HG03439 (cell line): ENCODE data around the gene CACNA1E.
"Not testable (repeated sequence)": the region's sequence is repeated elsewhere in the genome, so short reads cannot be mapped to it uniquely, and the experiment has no call there.

ENCODE experiments used
- ATAC-seq: cut with Tn5 transposase; IDR thresholded peaks from one replicate; pipeline ENCODE4 v1.9.1; 2021; ENCODE audit warnings: mild to moderate bottlenecking, moderate library complexity; ENCODE audit not compliant: unreplicated experiment

CACNA1E gene

DNA sequence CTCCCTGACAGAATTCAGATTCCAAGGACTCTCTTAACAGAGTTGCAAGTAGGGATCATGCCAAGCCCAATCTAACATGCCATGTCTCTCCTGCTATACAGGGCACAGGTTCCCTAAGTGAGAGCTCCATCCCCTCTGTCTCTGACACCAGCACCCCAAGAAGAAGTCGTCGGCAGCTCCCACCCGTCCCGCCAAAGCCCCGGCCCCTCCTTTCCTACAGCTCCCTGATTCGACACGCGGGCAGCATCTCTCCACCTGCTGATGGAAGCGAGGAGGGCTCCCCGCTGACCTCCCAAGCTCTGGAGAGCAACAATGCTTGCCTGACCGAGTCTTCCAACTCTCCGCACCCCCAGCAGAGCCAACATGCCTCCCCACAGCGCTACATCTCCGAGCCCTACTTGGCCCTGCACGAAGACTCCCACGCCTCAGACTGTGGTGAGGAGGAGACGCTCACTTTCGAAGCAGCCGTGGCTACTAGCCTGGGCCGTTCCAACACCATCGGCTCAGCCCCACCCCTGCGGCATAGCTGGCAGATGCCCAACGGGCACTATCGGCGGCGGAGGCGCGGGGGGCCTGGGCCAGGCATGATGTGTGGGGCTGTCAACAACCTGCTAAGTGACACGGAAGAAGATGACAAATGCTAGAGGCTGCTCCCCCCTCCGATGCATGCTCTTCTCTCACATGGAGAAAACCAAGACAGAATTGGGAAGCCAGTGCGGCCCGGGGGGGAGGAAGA is 315.0 kb downstream of the CACNA1E start:
- no peak for ATAC-seq

DNA sequence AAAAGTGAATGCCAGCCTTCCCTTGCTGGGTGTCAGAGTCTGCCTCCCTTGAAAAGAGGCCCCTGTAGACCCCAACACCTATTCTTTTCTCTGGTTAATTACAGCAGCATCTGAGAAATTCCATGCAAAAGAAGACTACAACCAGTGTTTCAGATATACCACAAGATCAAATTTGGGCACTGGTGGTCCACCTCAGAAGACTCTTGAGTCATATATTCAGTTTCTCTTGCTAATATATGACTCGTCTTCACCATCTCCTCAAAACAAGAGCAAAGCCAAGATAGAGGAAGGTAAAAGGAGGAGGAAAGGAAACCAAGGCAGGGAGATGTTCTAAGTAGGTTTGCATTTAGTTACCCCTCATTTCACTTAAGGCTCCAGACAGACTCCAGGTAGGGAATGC is 318.3 kb downstream of the CACNA1E start:
- ATAC-seq, result no peak

DNA sequence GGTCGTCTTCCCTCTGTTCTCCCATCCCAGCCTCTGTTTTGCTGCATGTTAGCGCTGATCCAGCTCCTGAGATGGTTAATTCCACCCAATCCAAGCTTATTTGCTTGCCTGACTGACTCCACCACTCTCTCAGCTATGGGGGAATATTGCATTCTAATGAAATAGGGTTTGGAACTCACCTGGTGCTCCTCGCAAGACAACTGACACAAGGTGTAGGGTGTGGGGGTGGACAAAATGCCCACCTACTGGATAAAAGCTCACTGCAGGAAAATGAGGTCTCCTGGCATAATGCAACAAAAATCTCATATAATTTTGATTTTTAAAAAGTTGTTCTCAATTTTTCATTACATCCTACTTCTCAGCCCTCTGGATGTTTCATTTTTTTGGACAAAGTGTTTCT is 319.1 kb downstream of the CACNA1E start:
- no peak for ATAC-seq

DNA sequence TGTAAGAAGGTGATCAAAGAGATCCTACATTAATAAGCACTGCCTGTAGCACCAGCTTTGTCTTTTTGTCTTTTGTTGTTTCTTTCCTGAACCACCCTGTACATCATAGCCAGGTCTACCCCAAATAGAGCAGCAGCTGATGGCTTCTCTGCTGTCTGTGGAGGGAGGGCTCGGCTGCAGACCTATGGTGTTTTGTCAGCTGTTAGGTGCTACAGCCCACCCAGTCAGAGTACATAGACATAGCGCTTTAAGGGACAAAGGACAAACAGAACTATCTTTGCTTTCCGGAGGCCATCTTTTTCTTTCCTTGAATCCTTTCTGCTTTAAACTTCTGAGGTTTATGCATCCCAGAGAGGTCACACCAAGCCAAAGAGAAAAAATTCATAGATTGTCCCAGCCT is 320.1 kb downstream of the CACNA1E start:
- ATAC-seq, result no peak

DNA sequence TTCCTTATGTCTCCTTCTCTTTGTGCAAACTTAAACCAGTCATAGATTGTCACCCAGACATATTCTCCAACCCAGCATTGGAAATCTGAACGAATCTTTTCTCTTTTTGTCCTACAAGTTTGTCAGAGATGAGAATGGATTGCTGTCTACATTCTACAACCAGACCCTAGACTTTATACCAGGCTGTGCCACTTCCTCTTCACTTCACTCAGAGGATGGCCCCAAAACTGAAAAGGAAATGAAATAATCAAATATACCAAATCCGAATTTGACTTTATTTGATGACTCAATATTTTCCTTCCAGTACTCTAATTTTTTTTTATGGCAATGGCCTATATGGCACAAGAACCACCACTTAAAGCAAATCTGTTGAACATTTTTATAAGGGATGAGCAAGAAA is 321.7 kb downstream of the CACNA1E start:
- ATAC-seq, result no peak

DNA sequence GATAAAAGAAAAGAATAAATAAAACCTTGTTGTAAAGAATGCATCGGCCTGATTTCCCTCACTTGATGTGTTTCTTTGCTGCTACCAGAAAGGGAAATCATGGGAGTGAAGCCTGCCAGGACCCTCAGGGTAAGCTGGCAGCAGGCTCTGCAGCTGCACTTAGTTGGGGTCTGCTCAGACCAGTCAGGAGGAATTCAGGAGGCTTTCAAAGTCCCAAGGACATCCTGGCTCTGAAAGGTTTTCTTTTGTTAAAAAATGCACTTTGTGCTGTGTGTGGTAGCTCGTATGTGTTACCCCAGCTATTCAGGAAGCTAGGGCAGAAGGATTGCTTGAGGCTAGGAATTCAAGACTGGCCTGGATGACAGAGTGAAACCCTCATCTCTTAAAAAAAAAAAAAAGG is 323.4 kb downstream of the CACNA1E start:
- ATAC-seq, result no peak

DNA sequence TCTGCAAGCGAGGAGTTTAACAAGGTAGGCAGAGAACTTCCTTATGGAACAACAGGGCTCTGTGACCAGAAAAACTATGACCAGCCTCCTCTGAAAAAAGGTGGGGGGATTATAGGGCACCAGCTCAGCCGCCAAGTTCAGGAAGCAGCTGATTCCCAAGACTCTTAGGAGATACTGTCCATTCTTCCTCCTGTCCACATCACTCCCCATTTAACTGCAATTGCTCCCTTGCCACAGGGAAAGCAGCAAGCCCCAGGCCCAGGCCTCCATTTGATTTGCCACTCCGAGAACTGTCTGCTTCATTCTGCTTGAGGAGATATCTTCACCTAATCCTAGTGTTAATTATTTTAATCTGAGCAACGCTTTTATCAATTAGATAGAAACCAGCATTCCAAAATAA is 323.9 kb downstream of the CACNA1E start:
- ATAC-seq, result no peak

DNA sequence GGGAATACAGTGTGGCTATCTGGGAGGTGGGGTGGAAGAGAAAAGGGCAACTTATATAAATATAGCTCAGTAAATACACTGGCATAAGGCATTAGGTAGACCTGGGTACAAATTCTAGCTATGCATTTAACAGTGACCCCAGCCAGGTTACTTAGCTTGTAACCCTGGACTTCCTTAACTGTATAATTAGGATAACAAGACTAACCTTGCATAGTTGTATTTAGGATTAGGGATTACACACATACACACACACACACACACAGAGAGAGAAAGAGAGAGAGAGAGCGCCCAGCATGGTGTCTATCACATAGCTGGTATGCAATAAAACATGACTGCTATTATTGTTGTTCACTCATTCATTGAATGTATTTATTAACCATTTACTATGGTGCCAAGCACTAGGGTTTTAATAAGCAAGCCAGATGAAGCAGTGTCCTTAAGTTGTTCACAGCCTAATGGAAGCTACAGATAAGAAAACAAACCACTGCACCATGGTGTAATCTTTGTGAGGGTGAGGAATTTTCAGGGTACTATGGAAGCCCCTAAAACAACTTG is 326.8 kb downstream of the CACNA1E start:
- no peak for ATAC-seq

DNA sequence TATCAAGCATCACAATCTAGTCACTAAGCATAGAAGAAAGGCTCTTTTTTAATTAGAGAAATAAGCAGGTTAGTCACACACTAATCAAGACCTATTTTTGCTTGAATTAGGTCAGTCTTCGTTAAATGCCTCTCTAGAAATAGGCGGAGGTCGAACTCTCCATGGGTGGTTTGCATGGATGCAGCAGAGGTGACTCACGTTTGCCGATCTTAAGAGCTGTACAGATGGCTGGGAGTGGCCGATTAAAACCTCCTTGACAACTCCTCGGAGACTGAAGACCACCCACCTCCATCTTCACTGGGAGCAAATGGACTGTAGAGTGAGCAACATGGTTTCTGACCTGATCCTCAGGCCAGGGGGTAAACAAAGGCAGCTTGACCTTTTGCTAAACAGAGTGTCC is 328.9 kb downstream of the CACNA1E start:
- ATAC-seq, result no peak

DNA sequence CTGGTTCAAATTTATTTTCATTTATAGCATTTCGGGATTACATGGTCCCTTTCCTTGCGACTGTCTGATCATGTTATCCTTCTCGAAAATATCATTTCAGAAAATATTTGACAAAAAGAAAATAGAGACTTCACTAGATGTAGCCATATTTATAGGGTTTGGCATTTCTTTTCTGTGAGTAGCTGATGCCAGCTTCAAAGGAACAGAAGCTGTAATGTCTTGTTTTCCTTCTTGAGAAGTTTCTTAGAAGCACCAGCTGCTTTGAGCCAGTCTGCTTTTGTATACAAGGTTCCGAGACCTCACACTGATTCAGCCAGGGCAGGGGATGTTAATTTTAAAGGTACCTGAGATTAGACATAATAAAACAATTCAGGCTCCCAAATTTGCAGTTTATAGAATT is 329.9 kb downstream of the CACNA1E start:
- ATAC-seq, result no peak

DNA sequence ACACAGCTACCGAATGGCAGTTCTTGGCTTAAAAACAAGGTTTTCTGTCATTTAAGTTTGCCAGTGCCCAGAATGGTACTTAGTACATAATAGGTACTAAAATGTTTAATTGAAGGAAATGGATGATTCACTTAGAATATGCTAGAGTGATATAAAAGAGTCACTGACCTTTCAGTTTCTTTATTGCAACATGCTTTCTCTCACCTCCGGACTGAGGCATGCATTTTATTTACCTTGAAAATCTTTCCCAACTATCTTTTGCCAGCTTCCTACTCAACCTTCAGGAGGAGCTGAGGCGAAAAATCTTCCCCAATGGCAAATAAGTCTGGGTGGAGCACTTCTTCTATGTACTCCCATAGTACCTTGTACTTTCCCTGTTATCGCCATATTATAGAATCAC is 333.3 kb downstream of the CACNA1E start:
- no peak for ATAC-seq

DNA sequence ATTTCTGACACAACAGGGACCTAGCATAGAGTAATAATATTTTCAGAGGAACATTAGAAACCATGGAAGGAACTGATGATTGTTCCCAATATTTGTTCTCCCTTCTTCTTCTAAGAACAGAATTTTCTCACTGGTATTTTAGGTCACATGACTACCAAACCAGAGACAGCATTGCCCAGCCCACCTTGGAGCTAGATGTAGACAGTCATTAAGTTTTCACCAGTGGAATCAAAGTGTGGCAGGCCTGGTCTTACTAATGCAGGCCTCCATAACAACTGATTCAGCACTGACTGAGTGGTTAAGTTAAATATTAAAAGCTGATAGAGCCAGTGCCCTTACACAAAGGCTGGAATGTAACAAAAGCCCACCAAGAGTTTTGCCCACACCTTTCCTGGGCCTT is 333.8 kb downstream of the CACNA1E start:
- ATAC-seq, result no peak

DNA sequence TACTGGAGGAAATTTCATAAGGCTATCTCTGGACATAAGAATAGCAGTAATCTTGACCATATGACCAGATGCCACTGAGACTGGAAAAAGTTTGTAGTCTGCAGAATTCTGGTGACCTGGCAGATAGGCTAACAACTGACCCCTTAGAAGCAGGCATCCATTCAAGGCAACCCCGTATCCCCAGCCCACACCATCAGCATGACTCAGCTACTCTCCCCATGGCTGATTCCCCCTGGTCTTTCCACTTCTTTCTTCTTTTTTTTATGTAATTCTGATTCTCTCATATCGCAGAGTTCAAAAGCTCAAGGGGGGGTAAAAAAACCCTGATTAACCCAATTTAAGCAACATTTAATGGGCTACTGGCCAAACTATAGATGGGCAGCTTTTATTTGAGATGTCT is 335.1 kb downstream of the CACNA1E start:
- ATAC-seq, result no peak

DNA sequence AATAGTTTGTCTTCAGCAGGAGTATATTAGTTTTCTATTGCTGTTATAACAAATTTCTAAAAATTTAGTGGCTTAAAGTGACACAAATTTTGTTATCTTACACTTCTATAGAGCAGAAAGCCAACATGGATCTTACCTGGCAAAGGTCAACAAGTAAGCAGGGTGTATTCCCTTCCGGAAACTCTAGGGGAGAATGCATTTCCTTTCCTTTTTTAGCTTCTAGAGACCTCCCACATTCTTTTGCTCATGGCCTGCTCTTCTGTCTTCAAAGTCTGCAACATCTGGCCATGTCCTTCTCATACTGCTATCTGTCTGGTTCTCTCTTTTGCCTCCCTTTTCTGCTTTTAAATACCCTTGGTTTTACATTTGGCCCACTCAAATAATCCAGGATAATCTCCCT is 335.6 kb downstream of the CACNA1E start:
- ATAC-seq, result no peak

DNA sequence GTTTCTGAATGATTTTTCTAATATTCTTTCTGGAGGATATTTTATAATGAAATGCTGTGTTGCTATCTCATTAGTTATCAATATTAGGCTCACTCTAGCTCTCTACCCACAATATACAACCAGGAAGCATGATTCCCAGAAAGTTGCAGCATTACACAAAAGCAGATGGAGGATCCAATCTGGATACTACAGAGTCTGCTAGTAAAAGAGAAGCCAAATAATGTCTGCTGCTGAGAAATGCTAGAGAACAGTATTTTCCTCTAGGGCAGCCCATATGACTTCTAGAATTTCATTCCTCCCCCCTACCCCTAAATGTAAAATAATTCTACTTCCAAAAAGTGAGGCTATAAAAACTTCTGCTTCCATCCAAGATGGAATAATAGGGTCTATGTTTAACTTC is 338.4 kb downstream of the CACNA1E start:
- ATAC-seq, result no peak

DNA sequence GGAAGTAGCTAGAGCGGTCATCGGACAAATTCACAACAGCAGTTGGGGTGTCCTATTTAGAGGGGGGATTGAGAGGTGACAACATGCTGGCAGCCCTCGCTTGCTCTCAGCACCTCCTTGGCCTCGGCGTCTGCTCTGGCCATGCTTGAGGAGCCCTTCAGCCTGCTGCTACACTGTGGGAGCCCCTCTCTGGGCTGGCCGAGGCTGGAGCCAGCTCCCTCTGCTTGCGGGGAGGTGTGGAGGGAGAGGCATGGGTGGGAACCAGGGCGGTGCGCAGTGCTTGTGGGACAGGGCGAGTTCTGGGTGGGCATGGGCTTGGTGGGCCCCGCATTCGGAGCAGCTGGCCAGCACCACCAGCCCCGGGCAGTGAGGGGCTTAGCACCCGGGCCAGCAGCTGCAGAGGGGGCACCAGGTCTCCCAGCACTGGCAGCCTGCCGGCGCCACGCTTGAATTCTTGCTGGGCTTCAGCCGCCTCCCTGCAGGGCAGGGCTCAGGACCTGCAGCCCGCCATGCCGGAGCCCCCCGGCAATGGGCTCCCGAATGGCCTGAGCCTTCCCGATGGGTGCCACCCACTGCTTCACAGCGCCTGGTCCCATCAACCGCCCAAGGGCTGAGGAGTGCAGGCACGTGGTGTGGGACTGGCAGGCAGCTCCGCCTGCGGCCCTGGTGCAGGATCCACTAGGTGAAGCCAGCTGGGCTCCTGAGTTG is 349.0 kb downstream of the CACNA1E start:
- ATAC-seq, result not testable (repeated sequence)

DNA sequence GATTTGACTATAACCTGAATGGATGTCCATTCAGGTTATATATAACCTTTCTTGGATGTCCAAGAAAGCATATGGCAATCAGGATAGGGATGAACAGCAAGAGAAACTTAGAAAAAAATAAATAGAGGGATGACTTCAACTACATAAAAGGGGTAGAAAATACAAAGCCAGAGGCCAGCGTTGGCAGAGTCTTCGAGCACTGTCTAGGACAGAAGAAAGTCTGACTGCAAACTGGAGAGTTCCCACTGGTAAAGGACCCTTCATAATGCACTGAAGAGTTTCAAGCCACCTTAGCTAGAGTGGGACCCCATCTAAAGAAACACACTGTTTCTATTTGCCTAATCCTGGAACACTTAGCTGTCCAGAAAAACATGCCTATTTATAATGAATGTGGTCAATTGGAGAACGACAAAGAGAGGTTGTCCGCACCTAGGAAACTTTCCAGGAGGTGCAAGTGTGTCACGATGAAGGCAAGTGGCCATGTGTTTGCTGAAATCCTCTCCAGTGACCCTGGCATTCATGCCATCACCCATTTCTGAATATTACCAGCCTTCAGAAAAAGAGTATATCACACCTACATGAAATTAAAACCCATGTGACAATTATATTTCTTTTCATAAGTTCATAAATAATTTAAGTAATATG is 362.8 kb downstream of the CACNA1E start:
- ATAC-seq, result no peak

DNA sequence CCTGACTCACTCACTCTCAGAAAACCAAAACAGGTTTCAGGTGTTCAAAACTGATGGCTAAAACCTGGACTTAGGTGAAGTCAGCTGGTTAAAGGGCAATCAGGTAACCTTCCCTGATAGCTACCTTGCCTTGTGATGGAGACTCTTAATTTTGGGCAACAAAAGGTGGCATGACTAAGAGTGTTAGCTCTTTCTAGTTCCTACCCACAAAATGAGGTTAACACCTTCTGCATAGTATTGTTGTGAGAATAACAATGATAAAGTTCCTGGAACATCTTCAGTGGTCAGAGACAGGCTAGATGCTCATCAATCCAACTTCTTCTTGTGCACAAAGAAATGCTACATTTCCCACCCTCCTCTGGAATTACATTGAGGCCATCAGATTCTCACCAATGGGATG is 363.4 kb downstream of the CACNA1E start:
- ATAC-seq, result no peak

DNA sequence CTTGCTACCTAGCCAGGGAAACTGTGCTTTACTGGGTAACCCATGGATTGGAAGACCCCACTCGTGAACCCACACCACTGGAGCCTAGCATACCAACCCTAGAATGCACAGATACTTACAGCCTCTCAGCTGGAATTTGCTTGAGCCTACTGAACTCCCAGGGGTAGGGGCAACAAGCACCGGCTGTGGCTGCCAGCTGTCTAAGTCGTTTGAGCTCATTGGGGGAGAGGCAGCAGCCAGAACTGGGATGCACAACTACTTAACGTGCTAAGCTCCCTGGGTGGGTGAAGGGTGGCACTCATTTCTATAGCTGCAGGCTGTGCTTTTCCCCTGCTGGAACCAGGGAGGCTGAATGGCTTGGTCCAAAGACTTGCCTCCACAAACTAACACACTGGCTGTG is 365.8 kb downstream of the CACNA1E start:
- ATAC-seq, result no peak

DNA sequence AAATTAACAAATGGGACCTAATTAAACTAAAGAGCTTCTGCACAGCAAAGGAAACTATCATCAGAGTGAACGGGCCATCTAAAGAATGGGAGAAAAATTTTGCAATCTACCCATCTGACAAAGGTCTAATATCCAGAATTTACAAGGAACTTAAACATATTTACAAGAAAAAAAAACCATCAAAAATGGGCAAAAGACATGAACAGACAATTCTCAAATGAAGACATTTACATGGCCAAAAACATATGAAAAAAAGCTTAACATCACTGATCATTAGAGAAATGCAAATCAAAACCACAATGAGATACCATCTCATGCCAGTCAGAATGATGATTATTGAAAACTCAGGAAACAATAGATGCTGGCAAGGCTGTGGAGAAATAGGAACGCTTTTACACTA is 370.9 kb downstream of the CACNA1E start:
- not testable (repeated sequence) for ATAC-seq

DNA sequence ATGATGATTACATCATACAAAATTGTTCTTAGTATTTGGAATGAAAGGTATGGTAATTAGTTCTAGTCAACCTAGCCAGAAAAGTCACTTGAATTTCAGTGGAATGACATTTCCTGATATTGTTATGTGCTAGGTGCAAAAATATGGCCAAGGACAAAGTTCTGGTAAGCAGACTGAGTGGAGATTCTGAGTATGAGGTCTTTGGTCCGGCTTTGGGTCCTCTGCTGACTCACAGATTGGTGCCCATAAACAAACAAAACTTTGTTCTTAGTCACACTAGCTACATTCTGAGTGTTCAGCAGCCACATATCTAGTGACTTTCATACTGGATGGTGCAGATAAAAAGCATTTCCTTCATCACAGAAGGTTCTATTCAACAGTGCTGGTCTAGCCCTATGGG is 372.1 kb downstream of the CACNA1E start:
- no peak for ATAC-seq
